Fibroblast of villous mesenchyme (primary cell): ENCODE results near the gene TBC1D22A. TPM values are rescaled to one million over a fixed set of nuclear protein-coding genes. Genes with fewer than 3 reads are reported as not detected.

Experiments
- DNase-seq: peaks from one replicate; pipeline ENCODE4 v3.0.0-alpha.2; 2010; ENCODE audit warnings: low read depth
- H3K4me3 ChIP-seq: 2 replicates; pipeline ENCODE4 v1.5.1; 2011; ENCODE audit warnings: low read depth, mild to moderate bottlenecking, low read length
- CTCF ChIP-seq: IDR thresholded peaks from 2 replicates; pipeline ENCODE4 v1.5.1; 2012; ENCODE audit warnings: low read depth, mild to moderate bottlenecking, low read length; ENCODE audit not compliant: insufficient read depth
- total RNA-seq: library from RNA; depleted of rRNA; stranded (reverse); fragments of >200 nt; gene quantifications from 2 replicates; pipeline ENCODE4 v1.2.3, GENCODE V29; 2012

The TBC1D22A gene
- total RNA-seq, 1 donor, result 12.5 TPM

GRCh38 chr22:47131632-47132427 lies 369.4 kb downstream of the TBC1D22A start:
- H3K4me3 ChIP-seq, result no peak overlapping the region
- TF ChIP-seq CTCF, result no peak
- no peak for DNase-seq

- H3K4me3 ChIP-seq, result no peak overlapping the region
- TF ChIP-seq CTCF, result no peak
- no peak for DNase-seq
These were observed 370.0 kb downstream of the TBC1D22A start for GRCh38 chr22:47132428-47132825.

GRCh38 chr22:47133061-47133969 lies 370.9 kb downstream of the TBC1D22A start:
- H3K4me3 ChIP-seq, result no peak overlapping the region
- no peak for TF ChIP-seq CTCF
- DNase-seq, result no peak

GRCh38 chr22:47134222-47134621 lies 371.8 kb downstream of the TBC1D22A start:
- no peak for DNase-seq
- TF ChIP-seq CTCF, result no peak
- no peak overlapping the region for H3K4me3 ChIP-seq

- DNase-seq, result no peak
- no peak for TF ChIP-seq CTCF
- H3K4me3 ChIP-seq, result no peak overlapping the region
These were observed 372.9 kb downstream of the TBC1D22A start for GRCh38 chr22:47135338-47135737.

GRCh38 chr22:47136050-47136449 lies 373.6 kb downstream of the TBC1D22A start:
- DNase-seq, result no peak
- H3K4me3 ChIP-seq, result no peak overlapping the region
- TF ChIP-seq CTCF, result no peak
